Right lobe of liver (tissue), 4 donors: ENCODE measurements around the gene ABCC3.

Experiments used
- POLR2A ChIP-seq: fragments of 450-650 bp; IDR thresholded peaks from one replicate; pipeline ENCODE4 v1.6.1; 2017; ENCODE audit warnings: antibody characterized with exemption, mild to moderate bottlenecking
- TF ChIP-seq, protein P1 (sequence below), 4 donors: fragments of 200-600 bp in 3 of 4; fragments of 450-650 bp in 1 of 4; IDR thresholded peaks; one replicate each; pipeline versions ENCODE4 v1.5.1 to v1.8.0; 2016 to 2022; ENCODE audit warnings: antibody characterized with exemption in 4 of 4, mild to moderate bottlenecking in 2 of 4
- donor health status: DM: no; HTN: no; CAD: no.
- donor health status: DM: no; HTN: no; CAD: no.
- donor health status: DM: no; HTN: yes; CAD: no.

DNA sequence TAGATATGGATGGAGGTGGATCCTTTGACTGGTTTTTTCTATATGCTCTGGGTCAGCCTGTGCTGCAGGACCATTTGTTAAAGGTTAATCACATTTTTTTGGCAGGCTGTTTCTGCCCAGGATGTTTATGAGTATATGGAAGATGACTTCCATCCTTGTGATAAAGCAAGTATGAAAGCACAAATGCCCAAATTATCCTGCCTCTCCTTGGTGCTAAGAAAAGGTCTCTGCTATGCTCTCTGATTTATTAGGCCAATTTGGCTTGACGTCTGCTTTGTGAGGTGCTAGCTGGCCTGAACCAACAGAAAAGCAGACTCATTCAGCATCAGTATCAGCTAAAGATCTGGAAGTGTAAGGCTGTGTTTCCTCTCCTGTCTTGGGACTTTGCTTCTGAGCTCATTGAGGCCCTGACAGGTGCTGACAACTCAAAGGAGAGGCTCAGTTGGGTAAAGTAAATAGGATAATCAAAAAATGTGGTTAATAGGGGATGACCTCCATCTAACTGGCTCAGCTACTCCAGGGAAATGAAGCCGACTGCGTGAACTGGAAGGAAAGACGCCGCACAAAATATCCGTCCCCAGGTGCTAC, 57.9 kb downstream of the ABCC3 start:
- TF ChIP-seq, protein P1, sequence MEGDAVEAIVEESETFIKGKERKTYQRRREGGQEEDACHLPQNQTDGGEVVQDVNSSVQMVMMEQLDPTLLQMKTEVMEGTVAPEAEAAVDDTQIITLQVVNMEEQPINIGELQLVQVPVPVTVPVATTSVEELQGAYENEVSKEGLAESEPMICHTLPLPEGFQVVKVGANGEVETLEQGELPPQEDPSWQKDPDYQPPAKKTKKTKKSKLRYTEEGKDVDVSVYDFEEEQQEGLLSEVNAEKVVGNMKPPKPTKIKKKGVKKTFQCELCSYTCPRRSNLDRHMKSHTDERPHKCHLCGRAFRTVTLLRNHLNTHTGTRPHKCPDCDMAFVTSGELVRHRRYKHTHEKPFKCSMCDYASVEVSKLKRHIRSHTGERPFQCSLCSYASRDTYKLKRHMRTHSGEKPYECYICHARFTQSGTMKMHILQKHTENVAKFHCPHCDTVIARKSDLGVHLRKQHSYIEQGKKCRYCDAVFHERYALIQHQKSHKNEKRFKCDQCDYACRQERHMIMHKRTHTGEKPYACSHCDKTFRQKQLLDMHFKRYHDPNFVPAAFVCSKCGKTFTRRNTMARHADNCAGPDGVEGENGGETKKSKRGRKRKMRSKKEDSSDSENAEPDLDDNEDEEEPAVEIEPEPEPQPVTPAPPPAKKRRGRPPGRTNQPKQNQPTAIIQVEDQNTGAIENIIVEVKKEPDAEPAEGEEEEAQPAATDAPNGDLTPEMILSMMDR (IDR thresholded peaks at IDR 0.05) = no peak
- no peak for TF ChIP-seq POLR2A
